Endodermal cell (in vitro differentiated cells): ENCODE results near the gene RTF2. TPM values are rescaled to one million over a fixed set of nuclear protein-coding genes. Genes with fewer than 3 reads are reported as not detected.
A peak's percentile ranks its signal among the peaks of the same experiment; 100 is the strongest.

ENCODE experiments used
- DNase-seq: peaks from one replicate; pipeline ENCODE4 v3.0.0-alpha.2; 2017
- H3K27ac ChIP-seq: 2 replicates; pipeline ENCODE4 v1.5.1; 2013; ENCODE audit warnings: mild to moderate bottlenecking, low read depth, low read length, moderate library complexity
- H3K27me3 ChIP-seq: 2 replicates; pipeline ENCODE4 v1.6.1; 2013; ENCODE audit warnings: mild to moderate bottlenecking, low read length, moderate library complexity; ENCODE audit not compliant: insufficient read depth, control insufficient read depth, poor library complexity, severe bottlenecking
- H3K36me3 ChIP-seq: 2 replicates; pipeline ENCODE4 v1.7.0; 2013; ENCODE audit warnings: mild to moderate bottlenecking, low read length, moderate library complexity; ENCODE audit not compliant: control insufficient read depth, insufficient read depth
- H3K4me1 ChIP-seq: one replicate; pipeline ENCODE4 v1.7.0; 2013; ENCODE audit warnings: low read length; ENCODE audit not compliant: control insufficient read depth, insufficient read depth
- H3K4me3 ChIP-seq: 2 replicates; pipeline ENCODE4 v1.5.1; 2013; ENCODE audit warnings: mild to moderate bottlenecking, low read length, moderate library complexity
- H3K9ac ChIP-seq: 2 replicates; pipeline ENCODE4 v1.6.1; 2013; ENCODE audit warnings: mild to moderate bottlenecking, low read length, moderate library complexity; ENCODE audit not compliant: poor library complexity, severe bottlenecking; ENCODE audit errors: extremely low read depth
- H3K9me3 ChIP-seq: 2 replicates; pipeline ENCODE4 v1.6.1; 2013; ENCODE audit warnings: mild to moderate bottlenecking, low read length, moderate library complexity; ENCODE audit not compliant: control insufficient read depth
- H3K27ac Mint-ChIP-seq: 2 replicates; pipeline ENCODE4 v1.8.0; 2020; ENCODE audit warnings: mixed read lengths
- H3K27me3 Mint-ChIP-seq: 2 replicates; pipeline ENCODE4 v1.8.0; 2021; ENCODE audit warnings: mild to moderate bottlenecking, mixed read lengths; ENCODE audit not compliant: insufficient read depth
- H3K36me3 Mint-ChIP-seq: 2 replicates; pipeline ENCODE4 v1.8.0; 2020; ENCODE audit warnings: low read depth, mixed read lengths
- H3K4me1 Mint-ChIP-seq: 2 replicates; pipeline ENCODE4 v1.8.0; 2020; ENCODE audit warnings: mixed read lengths
- H3K4me3 Mint-ChIP-seq: 2 replicates; pipeline ENCODE4 v1.8.0; 2020; ENCODE audit warnings: mild to moderate bottlenecking, moderate library complexity, mixed read lengths
- H3K9me3 Mint-ChIP-seq: 2 replicates; pipeline ENCODE4 v1.8.0; 2020; ENCODE audit warnings: mild to moderate bottlenecking, mixed read lengths
- WGBS, 2 experiments: methylation state at CpG; one replicate each; pipeline versions ENCODE4 v1.1.5 to v1.1.7; 2013; ENCODE audit warnings: missing lambda C conversion rate in 2 of 2, mixed read lengths in 1 of 2; ENCODE audit not compliant: insufficient coverage in 1 of 2, insufficient read length in 1 of 2; 5-methylcytosine and 5-hydroxymethylcytosine counted together
- total RNA-seq, 2 donors: library from RNA; stranded (reverse); fragmentation: NEBNext Ultra II Directional in 1 of 2; extraction: Animal tissue kit (Norgen Biotek cat#: 25700) in 1 of 2; gene quantifications; 2 replicates in 1 of 2; 3 replicates in 1 of 2; pipeline ENCODE4 v1.2.1, GENCODE V29; 2021
- TF ChIP-seq, protein P1 (sequence below): fragments of 200-600 bp; sonication (generic); conservative IDR thresholded peaks from 2 replicates; pipeline ENCODE4 v1.5.0; 2021; ENCODE audit warnings: antibody characterized with exemption, mild to moderate bottlenecking

Gene RTF2
- total RNA-seq, 2 donors from 2014 or later, result 63.0 to 65.1 TPM

DNA sequence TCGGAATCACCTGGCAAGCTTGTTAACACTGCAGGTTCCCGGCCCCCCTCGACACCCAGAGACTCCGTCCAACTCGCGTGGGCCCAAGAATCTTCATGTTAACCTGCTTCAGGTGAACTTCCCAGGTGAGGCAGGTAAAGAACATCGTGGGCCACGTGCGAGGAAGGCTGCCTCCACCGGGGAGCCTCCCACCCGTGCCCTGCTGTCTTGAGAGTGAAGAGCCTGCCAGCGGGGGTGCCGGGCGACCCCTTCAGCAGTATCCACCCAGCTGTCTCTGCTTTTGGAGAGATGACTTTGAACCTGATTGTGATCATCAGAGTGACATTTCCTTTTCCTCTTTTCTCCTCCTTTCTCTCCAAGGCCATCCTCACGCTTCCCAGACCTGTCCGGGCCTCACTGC, 22.9 kb upstream of the RTF2 start:
- Mint-ChIP-seq H3K4me3 (no peak overlapping the region), H3K27ac (no peak overlapping the region), H3K27me3 (peaks cover 13% of the 10 kb centered on the region), H3K4me1 (peaks cover 6% of the 10 kb centered on the region), H3K36me3 (no peaks in the 10 kb centered on the region), H3K9me3 (no peaks in the 10 kb centered on the region)
- Histone ChIP-seq H3K4me3 (no peak overlapping the region), H3K9ac (no peak overlapping the region), H3K9me3 (no peaks in the 10 kb centered on the region), H3K4me1 (no peaks in the 10 kb centered on the region), H3K36me3 (no peaks in the 10 kb centered on the region), H3K27me3 (no peaks in the 10 kb centered on the region), H3K27ac (no peak overlapping the region)
- TF ChIP-seq, protein P1, sequence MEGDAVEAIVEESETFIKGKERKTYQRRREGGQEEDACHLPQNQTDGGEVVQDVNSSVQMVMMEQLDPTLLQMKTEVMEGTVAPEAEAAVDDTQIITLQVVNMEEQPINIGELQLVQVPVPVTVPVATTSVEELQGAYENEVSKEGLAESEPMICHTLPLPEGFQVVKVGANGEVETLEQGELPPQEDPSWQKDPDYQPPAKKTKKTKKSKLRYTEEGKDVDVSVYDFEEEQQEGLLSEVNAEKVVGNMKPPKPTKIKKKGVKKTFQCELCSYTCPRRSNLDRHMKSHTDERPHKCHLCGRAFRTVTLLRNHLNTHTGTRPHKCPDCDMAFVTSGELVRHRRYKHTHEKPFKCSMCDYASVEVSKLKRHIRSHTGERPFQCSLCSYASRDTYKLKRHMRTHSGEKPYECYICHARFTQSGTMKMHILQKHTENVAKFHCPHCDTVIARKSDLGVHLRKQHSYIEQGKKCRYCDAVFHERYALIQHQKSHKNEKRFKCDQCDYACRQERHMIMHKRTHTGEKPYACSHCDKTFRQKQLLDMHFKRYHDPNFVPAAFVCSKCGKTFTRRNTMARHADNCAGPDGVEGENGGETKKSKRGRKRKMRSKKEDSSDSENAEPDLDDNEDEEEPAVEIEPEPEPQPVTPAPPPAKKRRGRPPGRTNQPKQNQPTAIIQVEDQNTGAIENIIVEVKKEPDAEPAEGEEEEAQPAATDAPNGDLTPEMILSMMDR, result no peak
- 85 to 89% methylated on average over 14 to 16 of the region's 16 CpGs for WGBS, 2 experiments
- DNase-seq, result no peak

DNA sequence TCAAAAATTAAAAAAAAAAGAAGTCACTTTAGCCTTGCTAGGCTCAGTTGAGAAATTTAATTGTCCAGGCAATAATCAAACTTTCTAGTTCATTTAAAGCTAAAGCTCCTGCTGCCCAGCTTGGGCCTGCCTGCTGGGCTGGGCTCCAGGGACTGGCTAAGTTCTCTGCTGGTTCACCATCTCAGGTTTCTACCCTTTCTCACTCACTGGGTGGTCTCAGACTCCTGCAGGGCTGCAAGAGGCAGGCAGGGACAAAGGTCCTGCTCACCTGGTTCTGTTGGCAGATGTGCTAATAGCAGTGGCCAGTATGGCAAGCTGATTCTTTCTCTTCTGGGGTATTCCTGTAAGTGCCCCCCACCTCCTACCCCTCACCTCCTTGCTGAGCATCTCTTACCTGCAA, 21.2 kb upstream of the RTF2 start:
- Histone ChIP-seq H3K4me3 (no peak overlapping the region), H3K36me3 (no peaks in the 10 kb centered on the region), H3K27me3 (peaks cover 7% of the 10 kb centered on the region), H3K4me1 (no peaks in the 10 kb centered on the region), H3K27ac (no peak overlapping the region), H3K9ac (no peak overlapping the region), H3K9me3 (no peaks in the 10 kb centered on the region)
- H3K27me3 Mint-ChIP-seq, result peaks cover 25% of the 10 kb centered on the region
- no peak overlapping the region for H3K4me3 Mint-ChIP-seq
- peaks cover 6% of the 10 kb centered on the region for H3K4me1 Mint-ChIP-seq
- TF ChIP-seq, protein P1, result no peak
- H3K27ac Mint-ChIP-seq, result no peak overlapping the region
- H3K36me3 Mint-ChIP-seq, result no peaks in the 10 kb centered on the region
- no peaks in the 10 kb centered on the region for H3K9me3 Mint-ChIP-seq
- DNase-seq, result peak; percentile 85

DNA sequence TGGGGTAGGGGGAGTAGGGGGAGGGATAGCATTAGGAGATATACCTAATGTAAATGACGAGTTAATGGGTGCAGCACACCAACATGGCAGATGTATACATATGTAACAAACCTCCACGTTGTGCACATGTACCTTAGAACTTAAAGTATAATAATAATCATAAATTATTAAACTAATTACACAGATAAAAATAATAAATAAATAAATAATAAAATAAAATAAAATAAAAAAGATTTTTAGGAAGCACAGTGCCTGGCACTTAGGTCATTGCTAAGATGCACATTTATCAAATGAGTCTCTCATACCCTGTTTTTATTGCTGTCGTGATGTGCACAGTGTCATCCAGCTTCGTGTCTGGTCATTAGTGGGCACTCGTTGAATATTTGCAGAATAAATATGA, 19.0 kb upstream of the RTF2 start:
- no peak overlapping the region for H3K4me3 Mint-ChIP-seq
- no peak for DNase-seq
- H3K27me3 ChIP-seq, result peaks cover 17% of the 10 kb centered on the region
- H3K36me3 ChIP-seq, result no peaks in the 10 kb centered on the region
- peaks cover 6% of the 10 kb centered on the region for H3K4me1 Mint-ChIP-seq
- no peaks in the 10 kb centered on the region for H3K9me3 Mint-ChIP-seq
- no peak overlapping the region for H3K27ac Mint-ChIP-seq
- H3K4me1 ChIP-seq, result no peaks in the 10 kb centered on the region
- H3K36me3 Mint-ChIP-seq, result no peaks in the 10 kb centered on the region
- 99 to 100% methylated on average over 1 to 3 of the region's 5 CpGs for WGBS, 2 experiments
- H3K9me3 ChIP-seq, result no peaks in the 10 kb centered on the region
- H3K9ac ChIP-seq, result no peak overlapping the region
- no peak overlapping the region for H3K4me3 ChIP-seq
- TF ChIP-seq, protein P1, result no peak
- peaks cover 28% of the 10 kb centered on the region for H3K27me3 Mint-ChIP-seq
- no peak overlapping the region for H3K27ac ChIP-seq
